Upper lobe of left lung (tissue), 4 donors: ENCODE measurements around the gene ADK.

Source experiments
- CTCF ChIP-seq, 6 experiments: fragments of 450-650 bp in 4 of 6; fragments of 200-600 bp in 2 of 6; sonication (generic) in 2 of 6; IDR thresholded peaks; one replicate each; pipeline ENCODE4 v1.5.1; 2016 to 2019; ENCODE audit warnings: antibody characterized with exemption in 6 of 6
- POLR2A ChIP-seq, 4 donors: fragments of 450-650 bp; IDR thresholded peaks; one replicate each; pipeline ENCODE4 v1.5.1; 2016 to 2017; ENCODE audit warnings: antibody characterized with exemption in 4 of 4, mild to moderate bottlenecking in 2 of 4
- POLR2AphosphoS5 ChIP-seq, 2 donors: sonication (generic); formaldehyde crosslinking; IDR thresholded peaks; one replicate each; pipeline ENCODE4 v1.5.1; 2017; ENCODE audit warnings: antibody characterized with exemption in 2 of 2

- TF ChIP-seq CTCF (IDR thresholded peaks at IDR 0.05): no peak
- TF ChIP-seq POLR2AphosphoS5 (IDR thresholded peaks at IDR 0.05): no peak
- TF ChIP-seq POLR2A (IDR thresholded peaks at IDR 0.05): no peak
Observed at GRCh38 chr10:74139981-74140380, 11.0 kb upstream of the ADK start.
